AG04449 (cell line): ENCODE data around the gene SUPT3H.

ENCODE experiments used
- CTCF ChIA-PET: fragments of 350-600 bp; formaldehyde crosslinking; extraction: SDS; loops from one replicate; lab custom pipeline; 2021; ENCODE audit warnings: antibody characterized with exemption; lab: Yijun Ruan, JAX
- POLR2A ChIA-PET: fragments of 400-600, 350-600 bp; formaldehyde crosslinking; extraction: SDS; loops from one replicate; lab custom pipeline; 2020; ENCODE audit warnings: antibody characterized with exemption, inconsistent platforms; lab: Yijun Ruan, JAX
- DNase-seq: peaks from one replicate; pipeline ENCODE4 v3.0.0-alpha.2; 2010; ENCODE audit warnings: low read depth, low spot score
- H3K4me3 ChIP-seq: 2 replicates; pipeline ENCODE4 v1.5.1; 2011; ENCODE audit warnings: low read depth, mild to moderate bottlenecking, control low read depth, low read length
- TF ChIP-seq, protein P1 (sequence below): IDR thresholded peaks from one replicate; pipeline ENCODE4 v1.5.1; 2011; ENCODE audit warnings: mild to moderate bottlenecking, moderate library complexity, low read length, control low read depth, inconsistent platforms; ENCODE audit not compliant: insufficient read depth; ENCODE audit errors: missing control alignments

Gene SUPT3H

DNA sequence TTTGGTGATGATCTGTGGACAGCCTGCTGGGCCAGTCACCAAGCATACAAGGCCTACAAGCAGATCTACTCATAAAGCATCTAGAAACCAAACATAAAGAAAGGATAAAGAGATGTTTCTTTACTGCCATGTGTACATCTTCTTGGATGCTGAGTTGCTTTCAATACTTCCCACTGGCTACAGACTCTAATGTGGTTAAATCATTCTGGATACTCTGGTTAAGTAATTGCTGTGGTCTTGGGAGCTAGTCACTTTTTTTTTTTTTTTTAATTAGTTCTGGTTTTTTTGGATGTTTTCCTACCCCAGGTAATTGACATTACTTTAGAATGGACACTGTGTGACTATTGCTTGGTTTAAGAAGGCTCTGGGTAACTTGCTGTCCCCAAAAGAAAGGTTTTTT lies 265.0 kb downstream of the SUPT3H start:
- TF ChIP-seq, protein P1, sequence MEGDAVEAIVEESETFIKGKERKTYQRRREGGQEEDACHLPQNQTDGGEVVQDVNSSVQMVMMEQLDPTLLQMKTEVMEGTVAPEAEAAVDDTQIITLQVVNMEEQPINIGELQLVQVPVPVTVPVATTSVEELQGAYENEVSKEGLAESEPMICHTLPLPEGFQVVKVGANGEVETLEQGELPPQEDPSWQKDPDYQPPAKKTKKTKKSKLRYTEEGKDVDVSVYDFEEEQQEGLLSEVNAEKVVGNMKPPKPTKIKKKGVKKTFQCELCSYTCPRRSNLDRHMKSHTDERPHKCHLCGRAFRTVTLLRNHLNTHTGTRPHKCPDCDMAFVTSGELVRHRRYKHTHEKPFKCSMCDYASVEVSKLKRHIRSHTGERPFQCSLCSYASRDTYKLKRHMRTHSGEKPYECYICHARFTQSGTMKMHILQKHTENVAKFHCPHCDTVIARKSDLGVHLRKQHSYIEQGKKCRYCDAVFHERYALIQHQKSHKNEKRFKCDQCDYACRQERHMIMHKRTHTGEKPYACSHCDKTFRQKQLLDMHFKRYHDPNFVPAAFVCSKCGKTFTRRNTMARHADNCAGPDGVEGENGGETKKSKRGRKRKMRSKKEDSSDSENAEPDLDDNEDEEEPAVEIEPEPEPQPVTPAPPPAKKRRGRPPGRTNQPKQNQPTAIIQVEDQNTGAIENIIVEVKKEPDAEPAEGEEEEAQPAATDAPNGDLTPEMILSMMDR: no peak
- no peak overlapping the region for H3K4me3 ChIP-seq
- ChIA-PET CTCF (interaction anchor here (2.1 kb wide), 1 partner anchor 457 kb away, joined by 5 read pairs; no protein-coding TSS in a partner anchor), POLR2A (no interaction called here)
- no peak for DNase-seq

DNA sequence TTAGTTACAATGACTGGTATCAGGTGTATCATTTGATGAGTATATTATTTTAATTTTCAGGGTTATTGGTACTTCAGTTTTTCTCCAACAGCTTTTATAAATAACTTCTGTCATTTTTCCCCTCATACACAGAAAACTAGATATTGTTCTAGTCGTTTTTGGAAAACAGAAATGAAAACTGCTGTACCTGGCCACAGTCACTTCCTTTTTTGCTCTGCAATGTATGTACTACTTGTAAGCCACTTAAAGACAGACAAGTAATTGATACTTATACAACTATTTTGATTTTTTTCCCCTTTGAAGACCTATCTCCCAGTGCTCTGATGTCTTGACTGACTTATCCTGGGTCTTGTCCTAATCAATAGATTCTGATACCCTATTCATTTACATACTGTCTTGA lies 268.2 kb downstream of the SUPT3H start:
- CTCF ChIA-PET: no interaction called here
- POLR2A ChIA-PET: no interaction called here
- TF ChIP-seq, protein P1: no peak
- H3K4me3 ChIP-seq: no peak overlapping the region
- DNase-seq: no peak

DNA sequence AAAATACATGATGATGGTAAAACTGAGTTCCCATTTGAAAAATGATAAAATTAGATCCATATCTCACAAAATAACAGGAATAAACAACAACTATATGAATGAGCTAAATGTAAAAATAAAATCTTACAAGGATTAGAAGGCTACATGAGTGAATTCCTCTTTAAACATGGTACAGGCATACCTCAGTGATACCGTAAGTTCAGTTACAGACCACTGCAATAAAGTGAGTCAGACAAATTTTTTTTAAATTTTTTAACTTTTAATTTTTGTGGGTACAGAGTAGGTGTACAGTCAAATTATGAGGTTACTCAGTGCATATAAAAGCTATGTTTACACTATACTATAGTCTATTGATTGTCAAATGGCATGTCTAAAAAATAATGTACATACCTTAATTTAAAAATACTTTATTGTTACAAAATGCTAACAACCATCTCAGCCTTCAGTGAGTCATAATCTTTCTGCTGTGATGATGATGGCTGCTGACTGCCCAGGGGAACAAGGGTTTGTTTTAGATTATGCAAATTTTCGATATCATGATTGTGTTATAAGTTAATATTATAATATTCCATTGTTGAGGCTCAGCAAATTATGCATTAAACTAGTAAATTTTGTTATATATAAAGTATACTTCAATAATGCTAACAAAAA lies 272.4 kb downstream of the SUPT3H start:
- ChIA-PET POLR2A (no interaction called here), CTCF (interaction anchor here (1.2 kb wide), 1 partner anchor 629 kb away, joined by 3 read pairs; no protein-coding TSS in a partner anchor)
- DNase-seq: no peak
- TF ChIP-seq, protein P1: no peak
- H3K4me3 ChIP-seq: no peak overlapping the region

DNA sequence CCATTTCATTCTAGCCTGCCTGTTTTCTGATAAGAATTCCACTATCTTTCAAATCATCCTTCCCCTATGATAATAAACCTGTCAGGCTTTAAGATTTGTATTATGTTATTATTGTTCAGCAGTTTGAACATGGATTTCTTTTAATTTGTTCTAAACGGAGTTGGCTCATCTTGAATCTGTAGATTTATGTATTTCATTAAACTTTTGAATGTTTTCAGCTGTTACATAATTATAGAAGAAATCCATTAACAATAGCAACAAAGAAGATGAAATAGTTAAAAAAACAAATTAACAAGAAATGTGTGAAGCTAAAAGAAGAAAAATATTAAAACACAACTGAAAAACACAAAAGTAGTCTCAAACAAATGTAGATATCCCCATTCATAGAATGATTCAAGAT lies 273.3 kb downstream of the SUPT3H start:
- H3K4me3 ChIP-seq: no peak overlapping the region
- ChIA-PET CTCF (interaction anchor here (1.2 kb wide), 1 partner anchor 628 kb away, joined by 3 read pairs; no protein-coding TSS in a partner anchor), POLR2A (no interaction called here)
- TF ChIP-seq, protein P1: no peak
- DNase-seq: no peak

DNA sequence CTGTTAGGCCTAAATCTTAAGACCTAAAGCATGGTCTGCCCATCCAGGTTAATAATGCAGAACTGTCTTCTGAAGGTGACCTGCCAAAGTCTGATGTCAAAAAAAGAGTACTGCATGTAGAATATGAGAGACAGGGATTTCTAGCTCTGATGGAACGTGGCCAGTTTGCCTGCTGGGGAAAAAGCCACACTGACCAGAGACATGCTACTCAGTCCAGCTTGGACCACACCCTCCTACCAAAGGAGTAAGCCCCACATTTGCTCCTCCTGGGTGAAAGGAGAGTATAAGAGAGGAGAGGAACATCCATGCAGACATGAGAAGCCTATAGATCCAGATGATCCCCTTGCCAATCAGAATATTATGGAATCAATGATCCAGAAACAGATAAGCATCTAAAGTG lies 279.5 kb downstream of the SUPT3H start:
- ChIA-PET POLR2A (no interaction called here), CTCF (no interaction called here)
- TF ChIP-seq, protein P1: no peak
- DNase-seq: no peak
- H3K4me3 ChIP-seq: no peak overlapping the region

DNA sequence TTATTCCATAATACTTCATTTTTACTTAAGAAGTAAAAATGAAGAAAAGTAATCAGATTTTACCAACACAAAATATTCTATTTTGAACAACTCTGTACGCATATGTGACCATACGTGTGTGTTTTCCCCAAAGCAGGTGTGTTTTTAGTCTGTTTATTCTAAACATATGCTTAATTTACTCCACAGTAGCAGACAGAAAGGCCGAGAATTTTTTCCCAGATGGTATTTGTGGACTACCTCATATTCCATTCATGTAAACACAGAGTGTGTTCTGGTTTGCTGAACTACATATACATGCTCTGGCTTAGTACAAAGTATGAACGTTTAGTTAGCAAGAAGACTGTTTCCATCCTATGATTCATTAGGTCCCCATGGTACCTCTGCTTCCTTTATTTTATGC lies 282.9 kb downstream of the SUPT3H start:
- CTCF ChIA-PET: interaction anchor here (1.0 to 1.5 kb wide), 2 partner anchors 8 to 14 kb away, joined by 3 read pairs; no protein-coding TSS in a partner anchor
- DNase-seq: no peak
- no peak overlapping the region for H3K4me3 ChIP-seq
- POLR2A ChIA-PET: no interaction called here
- TF ChIP-seq, protein P1: no peak
